CD4-positive, alpha-beta T cell treated with Interleukin-1 beta for 1 hour (primary cell): Measurements from ENCODE around the gene TMEM171.

ENCODE experiments used
- DNase-seq, 2 donors: peaks; one replicate each; pipeline ENCODE4 v3.0.0-alpha.2; 2020 to 2022

Gene TMEM171

GRCh38 chr5:73122875-73123810, 2.8 kb downstream of the TMEM171 start:
- DNase-seq: no peak

DNA sequence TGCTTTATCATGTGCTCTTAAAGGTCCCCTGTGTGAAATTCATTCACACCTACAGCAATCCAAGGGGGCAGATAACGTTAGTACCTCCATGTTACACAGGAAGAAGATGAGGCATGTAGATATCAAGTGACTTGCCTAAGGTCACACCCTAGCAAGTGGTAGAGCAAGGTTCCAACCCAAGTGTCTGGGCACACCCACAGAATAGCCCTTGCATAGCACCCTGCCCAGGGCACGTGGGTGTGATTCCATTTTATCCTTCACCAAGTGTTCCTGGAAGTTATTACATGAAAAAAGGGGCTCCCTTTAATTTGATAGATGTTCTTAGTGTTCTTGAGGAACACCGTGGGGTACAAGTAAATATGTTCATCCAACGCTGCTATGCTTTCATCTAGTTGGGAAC, 4.9 kb downstream of the TMEM171 start:
- DNase-seq: no peak

- DNase-seq: no peak
Observed at GRCh38 chr5:73126381-73126780, 6.0 kb downstream of the TMEM171 start.

GRCh38 chr5:73126957-73127356, 6.6 kb downstream of the TMEM171 start:
- DNase-seq: no peak

DNA sequence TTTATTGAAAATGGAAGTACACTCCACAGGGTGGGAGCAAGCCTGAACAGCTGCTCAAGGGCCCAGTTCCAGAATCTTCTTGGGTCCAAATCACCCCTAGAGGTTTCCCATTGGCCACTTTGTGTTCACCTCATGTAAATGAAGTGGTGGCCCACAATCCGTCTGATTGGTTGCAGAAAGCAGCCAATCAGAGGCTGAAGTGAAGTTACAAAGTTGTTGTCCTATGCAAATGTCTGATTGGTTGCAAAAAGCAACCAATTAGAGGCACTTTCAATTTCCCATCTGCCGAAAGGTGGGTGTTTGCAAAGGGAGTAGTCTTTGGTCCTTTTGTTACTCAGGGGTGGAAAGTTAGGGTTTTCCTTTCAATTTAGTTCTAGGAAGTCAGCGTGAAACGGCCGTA, 8.8 kb downstream of the TMEM171 start:
- no peak for DNase-seq

DNA sequence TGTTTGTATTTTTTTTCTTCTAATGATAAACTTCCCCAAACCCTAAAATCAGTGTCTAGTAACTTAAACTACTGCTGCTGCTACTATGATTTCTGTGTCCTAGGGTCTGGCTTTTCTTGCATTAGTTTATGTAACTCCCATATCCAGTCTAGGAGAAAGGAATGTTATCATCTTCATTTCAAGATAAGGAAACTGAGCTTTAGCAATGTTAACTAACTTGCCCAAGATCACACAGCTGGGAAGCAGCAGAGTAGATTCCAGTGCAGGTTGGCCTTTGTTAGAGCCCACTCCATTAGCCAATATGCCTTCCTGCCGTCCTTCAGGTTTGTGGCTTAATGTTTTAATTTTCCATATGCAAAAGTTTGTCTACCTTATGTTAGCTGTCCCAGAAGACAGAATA, 10.4 kb downstream of the TMEM171 start:
- DNase-seq: no peak

DNA sequence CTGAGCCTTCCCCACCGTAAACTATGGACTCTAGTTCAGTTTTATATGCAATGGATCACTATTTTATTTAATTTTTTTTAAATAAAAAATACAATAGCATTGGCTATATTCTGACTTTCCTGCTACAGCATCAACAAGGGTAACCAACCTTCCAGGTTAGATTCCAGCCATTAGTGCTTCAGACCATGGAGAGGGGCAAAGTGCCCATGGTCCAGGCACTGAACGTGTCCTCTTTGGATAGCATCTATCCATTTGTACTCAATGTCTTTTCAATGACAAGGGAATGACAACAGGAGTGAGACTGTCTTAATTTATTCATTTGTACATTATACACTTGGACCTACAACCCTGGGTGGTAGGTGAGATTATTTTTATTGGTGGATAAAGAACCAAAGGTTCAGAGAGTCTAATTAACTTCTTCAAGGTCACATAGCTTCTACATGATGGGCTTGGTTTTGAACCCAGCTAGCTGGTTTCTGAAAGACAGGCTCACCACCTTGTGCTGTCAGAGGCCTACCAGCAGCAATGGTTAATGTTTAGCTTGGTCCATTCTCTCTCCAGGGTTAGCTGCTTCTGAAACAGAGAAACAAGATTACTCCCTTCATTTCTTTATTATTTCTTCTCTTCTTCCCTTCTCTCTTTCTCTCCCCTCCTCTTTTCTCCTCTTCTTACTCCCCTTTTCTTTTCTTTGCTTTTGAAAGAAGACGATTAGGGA, 11.5 kb downstream of the TMEM171 start:
- no peak for DNase-seq

DNA sequence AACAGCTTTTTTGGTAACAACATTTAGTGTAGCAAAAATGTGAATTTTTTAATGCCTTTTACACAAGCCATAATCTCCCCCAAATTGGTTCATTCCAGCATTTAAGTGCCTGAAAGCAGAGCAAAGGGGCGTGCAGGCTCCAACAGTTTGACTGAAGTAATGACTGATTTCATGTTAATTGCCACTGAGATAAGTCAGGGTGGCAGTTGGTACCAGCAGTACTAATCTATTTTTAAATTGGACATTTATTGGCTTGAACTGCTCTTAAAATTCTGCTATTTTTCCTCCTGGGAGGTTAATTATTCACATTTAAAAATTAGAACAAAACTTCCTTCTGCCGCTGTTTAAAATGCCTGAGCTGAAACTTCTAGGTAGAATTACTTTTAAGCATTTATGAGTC, 12.4 kb downstream of the TMEM171 start:
- DNase-seq: no peak

GRCh38 chr5:73135021-73135420, 14.6 kb downstream of the TMEM171 start:
- DNase-seq: no peak

DNA sequence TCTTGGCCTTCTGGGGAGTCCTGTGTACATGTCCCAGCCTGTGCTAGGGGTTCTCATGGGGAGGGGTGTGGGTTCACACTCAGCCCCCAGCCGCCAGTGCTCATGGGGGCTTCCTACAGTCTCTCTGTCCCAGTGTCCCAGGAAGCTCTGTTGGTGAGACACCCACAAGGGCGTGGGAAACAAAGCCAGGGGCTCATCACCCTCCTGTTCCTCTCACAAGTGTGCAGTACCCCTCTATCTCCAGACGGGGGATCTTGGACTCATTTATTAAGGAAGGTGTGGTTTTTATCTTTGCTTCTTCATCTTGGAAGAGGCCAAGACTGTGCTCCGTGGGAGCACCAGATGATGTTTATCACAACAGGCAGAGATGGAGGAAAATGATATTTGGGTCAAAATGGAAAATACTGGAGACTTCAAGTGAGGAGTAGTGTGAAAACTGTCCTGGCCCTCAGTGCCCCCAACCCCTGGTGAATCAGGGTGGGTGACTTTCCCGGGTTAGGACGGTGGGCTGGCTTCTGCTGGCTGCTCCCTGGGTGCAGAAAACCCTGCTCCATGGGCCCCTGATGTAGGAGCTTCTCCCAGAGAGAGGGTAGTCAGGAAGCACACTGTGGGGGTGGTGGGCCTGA, 15.2 kb downstream of the TMEM171 start:
- no peak for DNase-seq

DNA sequence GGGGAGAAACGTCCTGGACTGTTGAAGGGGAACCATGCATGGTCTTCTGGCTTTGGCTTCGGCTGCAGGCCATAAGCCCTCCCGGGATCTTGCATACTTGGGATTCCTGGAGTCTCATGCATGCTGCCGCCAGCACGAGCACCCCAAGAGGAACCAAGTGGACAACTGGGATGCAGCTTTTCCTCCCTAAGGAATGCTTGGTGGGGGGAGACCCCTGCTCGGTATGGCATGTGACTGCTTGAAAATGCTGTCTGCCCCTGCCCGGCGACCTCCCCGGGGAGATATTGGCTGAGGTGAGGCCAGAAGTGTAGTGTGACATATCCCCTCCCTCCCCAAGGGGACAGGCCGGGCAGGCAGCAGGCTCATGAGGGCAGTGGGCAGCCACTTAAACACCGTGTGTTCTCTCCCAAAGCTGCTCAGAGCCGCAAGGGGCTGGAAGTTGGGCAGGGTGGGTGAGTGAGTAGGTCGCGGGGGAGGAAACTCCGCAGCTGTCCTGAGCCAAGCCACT, 15.7 kb downstream of the TMEM171 start:
- DNase-seq: no peak

DNA sequence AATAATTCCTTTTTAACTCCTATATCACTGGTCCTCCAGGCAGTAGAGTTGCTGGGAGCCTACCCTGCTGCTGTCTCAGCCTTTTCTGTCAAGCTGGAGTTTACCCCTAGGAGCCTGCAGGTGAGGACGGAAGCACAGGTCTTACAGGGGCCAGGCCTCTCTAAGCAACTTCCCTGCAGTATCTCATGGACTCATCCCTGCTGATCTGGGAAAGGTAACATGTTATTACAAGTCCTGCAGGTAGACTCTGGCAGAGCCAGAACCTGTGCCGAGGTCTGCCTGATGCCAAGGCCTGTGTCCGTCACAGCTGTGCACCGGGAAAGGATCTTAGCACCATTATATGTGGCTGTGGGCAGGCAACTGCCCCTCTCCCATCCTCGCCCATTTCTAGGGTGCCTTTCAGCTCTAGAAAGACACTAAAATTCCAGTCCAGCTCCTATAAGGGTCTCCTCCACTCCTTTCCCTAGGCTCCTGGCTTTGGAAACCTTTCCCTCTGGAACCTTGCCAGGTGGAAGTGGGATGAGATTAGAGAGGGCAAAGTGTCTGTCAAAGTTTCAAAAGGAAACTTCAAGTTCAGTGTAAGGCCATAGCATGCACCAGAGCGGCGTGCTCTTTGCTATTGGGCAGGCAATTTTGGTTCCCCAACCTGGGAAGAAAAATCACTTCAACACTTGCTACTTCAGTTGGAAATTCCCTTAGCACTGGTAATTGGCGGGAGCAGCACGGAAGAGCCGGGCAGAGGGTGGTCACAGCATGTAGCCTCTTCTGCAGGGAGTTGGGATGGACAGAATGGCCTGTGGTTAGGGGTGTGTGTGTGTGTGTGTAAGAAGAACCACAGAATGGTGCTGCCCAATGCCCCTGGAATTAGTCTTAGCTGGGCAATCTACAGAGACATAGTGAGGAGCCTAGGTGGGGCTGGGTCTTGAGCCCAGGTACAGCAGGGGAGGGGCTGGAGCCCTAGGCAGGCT, 17.5 kb downstream of the TMEM171 start:
- DNase-seq: no peak

- no peak for DNase-seq
Observed at GRCh38 chr5:73139485-73139884, 19.1 kb downstream of the TMEM171 start.

DNA sequence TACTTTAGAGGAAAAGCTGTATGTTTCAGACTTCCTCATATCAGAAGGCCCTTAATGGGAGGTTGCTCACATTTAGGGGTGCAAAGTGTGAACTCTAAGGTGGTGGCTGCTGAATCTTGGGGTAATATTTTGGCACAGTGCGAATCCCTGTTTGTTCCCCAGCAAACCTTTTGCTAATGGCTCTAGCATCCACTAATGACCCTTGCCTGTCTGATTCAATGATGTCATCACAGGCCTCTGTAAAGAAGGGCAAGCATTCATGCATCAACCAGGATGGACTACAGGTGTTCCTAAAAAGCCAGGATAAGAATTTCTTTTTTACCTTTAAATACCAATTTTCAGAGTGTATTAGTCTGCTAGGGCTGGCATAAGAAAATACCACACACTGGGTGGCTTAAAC, 20.4 kb downstream of the TMEM171 start:
- DNase-seq: no peak

GRCh38 chr5:73142035-73142434, 21.7 kb downstream of the TMEM171 start:
- no peak for DNase-seq

DNA sequence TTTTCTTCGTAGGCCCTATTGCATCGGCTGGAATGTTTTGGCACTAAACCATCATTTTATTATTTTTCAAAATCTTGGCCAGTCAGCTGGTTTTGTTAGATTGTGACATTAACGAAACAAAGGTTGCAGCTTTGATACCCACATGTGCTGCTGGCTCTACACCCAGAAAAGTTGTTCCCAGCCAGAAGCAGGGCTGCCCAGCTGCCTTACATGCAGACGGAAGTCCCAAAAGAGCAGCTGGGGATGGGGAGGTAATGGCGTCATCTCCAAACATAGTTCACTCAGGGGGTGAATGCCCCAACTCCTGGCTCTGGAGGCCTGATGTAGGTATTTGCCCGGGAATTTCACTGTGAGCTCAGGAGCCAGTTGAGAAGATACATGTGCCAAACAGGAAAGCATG, 23.3 kb downstream of the TMEM171 start:
- DNase-seq: no peak

DNA sequence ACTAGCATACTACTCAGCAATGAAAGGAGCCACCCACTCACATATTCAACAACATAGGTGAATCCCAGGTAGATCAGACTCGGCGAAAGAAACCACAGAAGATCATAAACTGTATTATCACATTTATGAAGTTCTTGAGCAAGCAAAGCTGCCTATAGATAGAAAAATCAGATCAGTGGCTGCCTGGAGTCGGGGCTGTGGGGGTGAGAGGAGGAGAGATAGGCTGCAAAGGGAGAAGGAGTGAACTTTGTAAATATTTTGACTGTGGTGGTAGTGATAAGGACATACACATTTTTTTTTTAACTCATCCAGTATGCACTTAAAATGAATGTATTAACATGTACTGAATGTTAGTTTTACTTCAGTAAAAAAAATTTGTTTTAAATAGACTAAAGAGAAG, 29.2 kb downstream of the TMEM171 start:
- DNase-seq: no peak

DNA sequence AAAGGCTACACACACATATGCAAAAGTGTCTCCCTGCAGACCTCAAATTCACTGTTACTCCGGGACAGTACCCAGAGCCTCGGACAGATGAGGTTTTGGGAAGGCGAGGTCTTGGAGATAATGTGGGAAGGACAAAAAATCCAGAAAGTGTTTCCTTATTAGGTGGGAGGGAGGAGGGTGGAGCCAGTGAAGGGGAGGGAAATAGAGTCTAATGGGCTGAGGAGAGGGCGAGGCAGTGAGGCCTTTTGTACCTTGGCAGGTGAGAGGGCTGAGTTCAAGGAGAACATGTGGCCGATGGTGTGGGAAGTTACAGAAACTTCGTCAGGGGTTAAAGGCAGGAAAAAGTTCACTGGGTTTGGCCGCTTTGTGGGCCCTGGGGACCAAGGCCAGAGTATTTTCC, 30.5 kb downstream of the TMEM171 start:
- DNase-seq: no peak

DNA sequence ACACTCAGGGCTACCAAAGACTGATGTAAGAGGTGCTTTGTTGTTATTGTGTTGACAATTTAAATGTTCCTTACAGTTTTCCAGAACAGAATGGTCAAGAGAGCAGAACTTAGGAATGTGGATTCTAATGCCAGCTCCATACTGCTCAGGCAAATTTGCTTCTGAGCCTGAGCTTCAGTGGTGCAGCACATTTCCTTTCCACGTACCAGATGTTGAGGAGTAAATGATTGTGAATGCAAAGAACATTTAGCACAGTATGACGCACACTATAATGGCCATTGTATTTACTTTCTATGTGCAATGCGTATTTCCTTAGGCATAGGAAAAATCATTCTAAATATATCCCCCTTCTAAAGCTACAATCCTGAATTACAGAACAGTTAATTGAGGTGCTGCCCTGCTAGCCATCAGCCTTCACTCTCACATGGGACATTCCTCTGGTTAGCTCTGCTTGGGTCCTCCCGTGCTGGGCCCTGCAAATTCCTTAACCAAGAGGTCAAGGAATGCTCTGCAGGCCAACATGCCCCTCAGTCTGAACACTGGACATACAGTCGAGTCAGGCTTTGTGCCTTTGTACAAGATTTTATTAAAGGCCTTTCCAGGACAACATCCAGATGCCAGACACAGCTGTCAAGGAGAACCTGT, 31.5 kb downstream of the TMEM171 start:
- no peak for DNase-seq

DNA sequence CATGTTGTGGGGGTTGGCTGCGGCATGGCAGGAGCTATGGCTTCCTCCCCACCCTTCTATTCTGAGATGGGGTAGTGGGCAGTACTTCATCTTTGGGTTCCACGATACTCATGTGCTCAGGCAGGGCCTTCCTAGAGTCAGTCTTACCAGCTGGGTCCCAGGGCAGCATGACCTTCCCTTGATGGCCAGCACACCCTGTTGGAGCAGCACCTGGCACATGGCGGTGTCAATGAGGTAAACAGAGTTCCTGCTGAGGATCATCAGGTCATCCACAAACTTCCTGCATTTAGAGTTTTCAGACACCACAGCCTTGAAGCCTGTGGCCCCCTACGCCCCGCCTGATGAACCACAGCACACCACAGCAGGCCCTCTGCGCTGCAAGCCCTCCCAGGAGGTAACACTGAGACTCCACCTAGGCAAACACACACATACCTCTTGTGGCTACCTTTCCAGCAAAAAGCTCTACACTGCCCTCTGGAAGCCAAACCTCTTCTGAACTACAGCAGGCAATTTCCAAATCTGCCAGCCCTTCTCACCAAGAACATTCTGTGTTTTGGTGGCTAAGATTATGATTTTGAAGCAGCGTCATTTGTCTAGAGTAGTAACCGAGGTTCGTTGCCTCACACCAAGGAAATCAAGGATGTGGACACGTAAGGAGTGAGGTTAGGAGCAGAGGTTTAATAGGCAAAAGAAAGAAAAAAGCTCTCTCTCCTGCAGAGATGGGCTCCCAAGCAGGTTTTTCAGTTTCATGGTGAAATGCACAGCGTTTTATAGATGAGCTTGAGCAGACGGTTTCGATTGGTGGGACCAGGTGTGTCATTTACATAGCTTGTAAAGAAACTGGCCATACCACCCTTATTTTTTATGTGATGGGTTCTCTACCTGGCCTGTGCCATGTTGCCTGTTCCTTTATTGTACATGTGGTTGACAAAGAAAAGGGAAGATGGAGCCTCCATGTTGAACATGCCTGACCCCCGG, 32.3 kb downstream of the TMEM171 start:
- DNase-seq: no peak

DNA sequence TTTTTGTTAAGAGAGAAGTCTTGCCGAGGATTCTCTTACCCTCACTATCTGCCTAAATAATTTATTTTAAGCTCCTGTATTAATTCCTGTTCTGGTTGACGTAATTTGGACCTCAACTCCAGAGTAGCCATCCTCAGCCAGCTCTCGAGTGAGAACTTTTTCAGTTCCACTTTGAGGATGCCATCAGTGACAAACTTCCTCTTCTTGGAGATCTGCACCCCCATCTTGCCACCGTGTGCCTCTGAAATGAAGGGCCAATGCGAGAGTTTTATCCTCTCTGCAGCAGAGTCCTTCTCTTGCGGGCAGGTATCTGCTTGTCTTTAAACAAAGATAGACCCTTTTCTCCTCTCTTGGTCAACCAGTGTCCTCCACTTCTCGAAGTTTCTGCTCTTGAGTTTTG, 33.1 kb downstream of the TMEM171 start:
- DNase-seq: no peak
